HUES64 (cell line): ENCODE data around the gene HVCN1.
"Not testable (repeated sequence)": the region's sequence is repeated elsewhere in the genome, so short reads cannot be mapped to it uniquely, and the experiment has no call there.

ENCODE experiments used
- H3K27ac ChIP-seq: 2 replicates; pipeline ENCODE4 v1.7.0; 2013; ENCODE audit warnings: low read depth, low read length, inconsistent platforms
- H3K27me3 ChIP-seq: 2 replicates; pipeline ENCODE4 v1.6.1; 2013; ENCODE audit warnings: mild to moderate bottlenecking, low read length; ENCODE audit not compliant: insufficient read depth
- H3K36me3 ChIP-seq: 2 replicates; pipeline ENCODE4 v1.6.1; 2013; ENCODE audit warnings: mild to moderate bottlenecking, low read length; ENCODE audit not compliant: insufficient read depth
- H3K4me1 ChIP-seq: 2 replicates; pipeline ENCODE4 v1.6.1; 2013; ENCODE audit warnings: mild to moderate bottlenecking, low read length, moderate library complexity; ENCODE audit not compliant: insufficient read depth
- H3K4me3 ChIP-seq: 2 replicates; pipeline ENCODE4 v1.5.1; 2013; ENCODE audit warnings: mild to moderate bottlenecking, low read length, moderate library complexity
- H3K9ac ChIP-seq: 2 replicates; pipeline ENCODE4 v1.6.1; 2013; ENCODE audit warnings: mild to moderate bottlenecking, low read depth, low read length
- H3K9me3 ChIP-seq: 2 replicates; pipeline ENCODE4 v1.6.1; 2013; ENCODE audit warnings: low read depth, low read length; ENCODE audit not compliant: insufficient read depth
- WGBS: fragments of 150-250, 120-280 bp; methylation state at CpG from one replicate; pipeline ENCODE4 v1.1.7; 2013; ENCODE audit warnings: missing lambda C conversion rate; 5-methylcytosine and 5-hydroxymethylcytosine counted together

The HVCN1 gene

GRCh38 chr12:110722892-110723291, 34.0 kb upstream of the HVCN1 start:
- peaks cover 19% of the 10 kb centered on the region for H3K4me1 ChIP-seq
- H3K27ac ChIP-seq, H3K9me3 ChIP-seq, H3K27me3 ChIP-seq, H3K4me3 ChIP-seq, H3K9ac ChIP-seq: not testable (repeated sequence)
- H3K36me3 ChIP-seq, result peaks cover 100% of the 10 kb centered on the region
- 86% methylated on average over 1 of the region's 3 CpGs for WGBS

- Histone ChIP-seq H3K27me3 (no peaks in the 10 kb centered on the region), H3K4me1 (peaks cover 7% of the 10 kb centered on the region), H3K27ac (no peak overlapping the region), H3K4me3 (no peak overlapping the region), H3K36me3 (peaks cover 90% of the 10 kb centered on the region), H3K9me3 (no peaks in the 10 kb centered on the region), H3K9ac (no peak overlapping the region)
These were observed 32.7 kb upstream of the HVCN1 start for GRCh38 chr12:110721570-110721969.

- Histone ChIP-seq H3K27me3 (no peaks in the 10 kb centered on the region), H3K9me3 (no peaks in the 10 kb centered on the region), H3K9ac (no peak overlapping the region), H3K4me1 (no peaks in the 10 kb centered on the region), H3K27ac (no peak overlapping the region), H3K36me3 (peaks cover 80% of the 10 kb centered on the region), H3K4me3 (no peak overlapping the region)
These were observed 31.6 kb upstream of the HVCN1 start for GRCh38 chr12:110720516-110720915.

GRCh38 chr12:110718222-110718908, 29.4 kb upstream of the HVCN1 start:
- H3K4me3 ChIP-seq, result no peak overlapping the region
- H3K27me3 ChIP-seq, result no peaks in the 10 kb centered on the region
- no peak overlapping the region for H3K9ac ChIP-seq
- no peaks in the 10 kb centered on the region for H3K4me1 ChIP-seq
- H3K36me3 ChIP-seq, result peaks cover 58% of the 10 kb centered on the region
- no peak overlapping the region for H3K27ac ChIP-seq
- H3K9me3 ChIP-seq, result no peaks in the 10 kb centered on the region
- WGBS, result 94% methylated on average over 7 of the region's 7 CpGs

GRCh38 chr12:110717037-110717436, 28.1 kb upstream of the HVCN1 start:
- no peak overlapping the region for H3K9ac ChIP-seq
- no peaks in the 10 kb centered on the region for H3K9me3 ChIP-seq
- H3K27ac ChIP-seq, result no peak overlapping the region
- peaks cover 45% of the 10 kb centered on the region for H3K36me3 ChIP-seq
- no peaks in the 10 kb centered on the region for H3K27me3 ChIP-seq
- no peak overlapping the region for H3K4me3 ChIP-seq
- WGBS, result 93% methylated on average over 3 of the region's 3 CpGs
- H3K4me1 ChIP-seq, result no peaks in the 10 kb centered on the region

GRCh38 chr12:110708917-110709316, 20.0 kb upstream of the HVCN1 start:
- Histone ChIP-seq H3K9ac (no peak overlapping the region), H3K27me3 (no peaks in the 10 kb centered on the region), H3K27ac (no peak overlapping the region), H3K9me3 (no peaks in the 10 kb centered on the region), H3K36me3 (no peaks in the 10 kb centered on the region), H3K4me3 (no peak overlapping the region), H3K4me1 (no peaks in the 10 kb centered on the region)
- over 99% methylated on average over 3 of the region's 4 CpGs for WGBS

GRCh38 chr12:110705309-110705708, 16.4 kb upstream of the HVCN1 start:
- Histone ChIP-seq H3K4me3 (no peak overlapping the region), H3K36me3 (no peaks in the 10 kb centered on the region), H3K4me1 (no peaks in the 10 kb centered on the region), H3K27me3 (no peaks in the 10 kb centered on the region), H3K9me3 (no peaks in the 10 kb centered on the region), H3K9ac (no peak overlapping the region), H3K27ac (no peak overlapping the region)
- WGBS, result 92% methylated on average over 2 of the region's 3 CpGs

- 54% methylated on average over 5 of the region's 5 CpGs for whole genome bisulfite sequencing
- no peaks in the 10 kb centered on the region for H3K9me3 ChIP-seq
- H3K27ac ChIP-seq, result no peak overlapping the region
- no peaks in the 10 kb centered on the region for H3K27me3 ChIP-seq
- no peaks in the 10 kb centered on the region for H3K36me3 ChIP-seq
- no peak overlapping the region for H3K4me3 ChIP-seq
- H3K4me1 ChIP-seq, result no peaks in the 10 kb centered on the region
- no peak overlapping the region for H3K9ac ChIP-seq
These were observed 15.8 kb upstream of the HVCN1 start for GRCh38 chr12:110704750-110705149.

GRCh38 chr12:110704231-110704630, 15.3 kb upstream of the HVCN1 start:
- H3K9ac ChIP-seq, result no peak overlapping the region
- 94% methylated on average over 5 of the region's 5 CpGs for WGBS
- H3K4me1 ChIP-seq, result no peaks in the 10 kb centered on the region
- no peak overlapping the region for H3K27ac ChIP-seq
- H3K36me3 ChIP-seq, result no peaks in the 10 kb centered on the region
- H3K4me3 ChIP-seq, result no peak overlapping the region
- H3K27me3 ChIP-seq, result no peaks in the 10 kb centered on the region
- H3K9me3 ChIP-seq, result no peaks in the 10 kb centered on the region

GRCh38 chr12:110702081-110702480, 13.2 kb upstream of the HVCN1 start:
- Histone ChIP-seq H3K36me3 (no peaks in the 10 kb centered on the region), H3K4me1 (no peaks in the 10 kb centered on the region), H3K27me3 (no peaks in the 10 kb centered on the region), H3K27ac (no peak overlapping the region), H3K9ac (no peak overlapping the region), H3K4me3 (no peak overlapping the region), H3K9me3 (no peaks in the 10 kb centered on the region)
- 92% methylated on average over 5 of the region's 5 CpGs for WGBS

GRCh38 chr12:110699591-110700445, 10.9 kb upstream of the HVCN1 start:
- Histone ChIP-seq H3K4me1 (no peaks in the 10 kb centered on the region), H3K9ac (no peak overlapping the region), H3K27me3 (no peaks in the 10 kb centered on the region), H3K27ac (no peak overlapping the region), H3K9me3 (no peaks in the 10 kb centered on the region), H3K36me3 (no peaks in the 10 kb centered on the region), H3K4me3 (no peak overlapping the region)
- WGBS, result 91% methylated on average over 28 of the region's 28 CpGs
